GM19035 (cell line): Measurements from ENCODE around the gene RGPD5.
"Not testable (repeated sequence)": the region's sequence is repeated elsewhere in the genome, so short reads cannot be mapped to it uniquely, and the experiment has no call there.

Source experiments
- ATAC-seq: cut with Tn5 transposase; IDR thresholded peaks from one replicate; pipeline ENCODE4 v1.9.1; 2021; ENCODE audit not compliant: unreplicated experiment

RGPD5 gene

GRCh38 chr2:109891024-109891423, 96.9 kb downstream of the RGPD5 start:
- ATAC-seq = not testable (repeated sequence)

GRCh38 chr2:109893736-109894135, 99.6 kb downstream of the RGPD5 start:
- ATAC-seq = not testable (repeated sequence)

GRCh38 chr2:109894141-109894540, 100.0 kb downstream of the RGPD5 start:
- not testable (repeated sequence) for ATAC-seq

GRCh38 chr2:109895090-109895869, 101.2 kb downstream of the RGPD5 start:
- ATAC-seq = not testable (repeated sequence)

GRCh38 chr2:109896212-109896611, 102.1 kb downstream of the RGPD5 start:
- ATAC-seq = peak; percentile 92

GRCh38 chr2:109897769-109898461, 103.8 kb downstream of the RGPD5 start:
- ATAC-seq = not testable (repeated sequence)

GRCh38 chr2:109898462-109899336, 104.6 kb downstream of the RGPD5 start, which contains the start of gene LIMS3:
TSS of gene LIMS3 (plus strand) at chr2:109898688. CDS start at chr2:109898729, 41 bp downstream.
- ATAC-seq = not testable (repeated sequence)

- peak; percentile 84 for ATAC-seq
Measured at GRCh38 chr2:109905796-109906195, 111.7 kb downstream of the RGPD5 start.
